SK-N-SH (cell line): Measurements from ENCODE around the gene ZC3H12A. TPM values are rescaled to one million over a fixed set of nuclear protein-coding genes. Genes with fewer than 3 reads are reported as not detected.
A peak's percentile ranks its signal among the peaks of the same experiment; 100 is the strongest.

Experiments used
- CHD2 ChIP-seq: fragments of 150-350 bp; IDR thresholded peaks from 2 replicates; pipeline ENCODE4 v1.6.1; 2018; ENCODE audit warnings: low read length; ENCODE audit not compliant: partially characterized antibody
- EZH2phosphoT487 ChIP-seq: fragments of 200-600 bp; sonication (generic); IDR thresholded peaks from 2 replicates; pipeline ENCODE4 v1.6.1; 2017; ENCODE audit warnings: low read depth, mixed run types, mild to moderate bottlenecking, antibody characterized with exemption, moderate library complexity, borderline replicate concordance
- FOXJ3 ChIP-seq: sonication (generic); formaldehyde crosslinking; IDR thresholded peaks from 2 replicates; pipeline ENCODE4 v1.5.1; 2020; ENCODE audit warnings: mild to moderate bottlenecking, missing genetic modification reagents
- GABPA ChIP-seq: IDR thresholded peaks from 2 replicates; pipeline ENCODE4 v1.4.0; 2012; ENCODE audit warnings: low read depth, mild to moderate bottlenecking
- GATA2 ChIP-seq: sonication (generic); formaldehyde crosslinking; IDR thresholded peaks from 2 replicates; pipeline ENCODE4 v1.5.0; 2020; ENCODE audit warnings: mild to moderate bottlenecking, missing genetic modification reagents
- MEF2A ChIP-seq: IDR thresholded peaks from 2 replicates; pipeline ENCODE4 v1.4.0; 2012; ENCODE audit warnings: low read depth, borderline replicate concordance
- NRF1 ChIP-seq: IDR thresholded peaks from 2 replicates; pipeline ENCODE4 v1.6.1; 2012; ENCODE audit warnings: low read depth, mild to moderate bottlenecking, low read length
- POLR2AphosphoS5 ChIP-seq: IDR thresholded peaks from 2 replicates; pipeline ENCODE4 v1.6.1; 2012; ENCODE audit warnings: low read depth, low read length
- RAD21 ChIP-seq: IDR thresholded peaks from 2 replicates; pipeline ENCODE4 v1.6.1; 2012; ENCODE audit warnings: mild to moderate bottlenecking, low read length
- RFX5 ChIP-seq: IDR thresholded peaks from 2 replicates; pipeline ENCODE4 v1.6.1; 2012; ENCODE audit warnings: mild to moderate bottlenecking, improper control_type of control experiment, low read length
- RXRA ChIP-seq: IDR thresholded peaks from 2 replicates; pipeline ENCODE4 v1.4.0; 2012; ENCODE audit warnings: low read depth, mild to moderate bottlenecking, borderline replicate concordance
- SIN3A ChIP-seq: IDR thresholded peaks from 2 replicates; pipeline ENCODE4 v1.6.1; 2012; ENCODE audit warnings: low read depth, mild to moderate bottlenecking, low read length, moderate library complexity, borderline replicate concordance
- SMC3 ChIP-seq: IDR thresholded peaks from 2 replicates; pipeline ENCODE4 v1.6.1; 2012; ENCODE audit warnings: low read depth, low read length, improper control_type of control experiment
- TAF1 ChIP-seq: IDR thresholded peaks from 2 replicates; pipeline ENCODE4 v1.6.1; 2012; ENCODE audit warnings: low read depth, mild to moderate bottlenecking, low read length, moderate library complexity, borderline replicate concordance
- TCF12 ChIP-seq: IDR thresholded peaks from 2 replicates; pipeline ENCODE4 v1.4.0; 2012
- polyA plus RNA-seq, 3 experiments: library from polyadenylated mRNA; depleted of rRNA; stranded (reverse); fragments of >200 nt; gene quantifications; 2 replicates each; pipeline ENCODE4 v1.2.3, GENCODE V29; 2012
- TF ChIP-seq, protein P1 (sequence below): fragments of 150-350 bp; IDR thresholded peaks from 2 replicates; pipeline ENCODE4 v1.6.1; 2017; ENCODE audit warnings: antibody characterized with exemption, low read length, low read depth, borderline replicate concordance
- TF ChIP-seq, protein P2 (sequence below): fragments of 150-350 bp; IDR thresholded peaks from 2 replicates; pipeline ENCODE4 v1.6.1; 2016; ENCODE audit warnings: mild to moderate bottlenecking, low read depth, low read length
- TF ChIP-seq, protein P3 (sequence below): IDR thresholded peaks from 2 replicates; pipeline ENCODE4 v1.4.0; 2012; ENCODE audit warnings: low read depth
- TF ChIP-seq, protein P4 (sequence below): IDR thresholded peaks from 2 replicates; pipeline ENCODE4; 2012

ZC3H12A gene
- polyA plus RNA-seq, 1 of the 3 experiments (the other 2 are of a cell fraction): 8.9 TPM

DNA sequence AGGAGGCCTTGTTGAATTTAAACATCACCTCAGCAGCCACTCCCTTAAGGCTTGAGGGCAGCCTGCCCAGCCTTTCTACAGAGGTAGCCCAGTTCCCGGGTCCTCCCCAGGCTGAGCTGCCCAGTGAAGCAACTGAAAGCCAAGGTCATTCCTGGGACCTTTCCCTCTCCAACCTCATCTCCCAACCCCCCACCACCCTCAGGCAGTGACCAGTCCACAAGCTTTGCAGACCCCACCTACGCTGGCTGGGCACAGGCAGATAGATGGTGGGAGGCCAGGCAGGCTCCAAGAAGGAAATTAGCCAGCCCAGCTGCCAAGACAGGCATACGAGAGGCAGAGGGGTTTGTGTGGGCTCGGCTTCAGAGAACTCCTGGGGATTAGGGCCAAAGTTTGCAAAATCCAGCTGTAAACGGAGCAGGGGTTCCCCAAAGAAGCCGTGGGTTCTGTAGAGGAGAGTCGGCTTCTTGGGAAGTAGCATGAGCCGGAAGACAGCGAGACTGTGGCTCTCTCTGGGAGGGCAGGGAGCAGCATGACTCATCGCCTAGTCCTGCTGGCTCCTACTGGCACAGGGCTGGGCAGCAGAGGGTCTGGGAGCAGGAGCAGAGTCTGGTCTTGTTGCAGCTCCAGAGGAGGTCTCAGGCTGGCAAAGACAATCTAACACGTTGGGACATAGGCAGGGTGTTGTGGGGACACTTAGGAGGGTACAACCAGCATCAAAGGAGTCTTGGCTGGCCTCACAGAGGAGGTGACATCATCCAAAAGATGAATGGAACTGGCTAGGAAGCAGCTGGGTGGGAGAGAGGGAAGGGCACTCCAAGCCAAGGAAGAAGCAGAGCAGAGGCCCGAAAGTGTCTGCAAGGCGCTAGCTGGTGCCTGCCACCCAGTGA, 2.8 kb upstream of the ZC3H12A start (continued):
- TF ChIP-seq MEF2A (no peak), CHD2 (no peak), TAF1 (no peak), RFX5 (no peak), NRF1 (no peak), FOXJ3 (CRISPR knock-in tag) (no peak), SIN3A (no peak; the same call in 1 of the 2 replicates), GATA2 (no peak), GABPA (no peak), TCF12 (peak; percentile 72), SMC3 (no peak), RAD21 (no peak), EZH2phosphoT487 (no peak), RXRA (peak; percentile 42; the same call in 1 of the 2 replicates), POLR2AphosphoS5 (0 out of 2 replicates have a peak, but pooled peaks have one; percentile 49)
- TF ChIP-seq, protein P1, sequence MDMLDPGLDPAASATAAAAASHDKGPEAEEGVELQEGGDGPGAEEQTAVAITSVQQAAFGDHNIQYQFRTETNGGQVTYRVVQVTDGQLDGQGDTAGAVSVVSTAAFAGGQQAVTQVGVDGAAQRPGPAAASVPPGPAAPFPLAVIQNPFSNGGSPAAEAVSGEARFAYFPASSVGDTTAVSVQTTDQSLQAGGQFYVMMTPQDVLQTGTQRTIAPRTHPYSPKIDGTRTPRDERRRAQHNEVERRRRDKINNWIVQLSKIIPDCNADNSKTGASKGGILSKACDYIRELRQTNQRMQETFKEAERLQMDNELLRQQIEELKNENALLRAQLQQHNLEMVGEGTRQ: no peak
- TF ChIP-seq, protein P2, sequence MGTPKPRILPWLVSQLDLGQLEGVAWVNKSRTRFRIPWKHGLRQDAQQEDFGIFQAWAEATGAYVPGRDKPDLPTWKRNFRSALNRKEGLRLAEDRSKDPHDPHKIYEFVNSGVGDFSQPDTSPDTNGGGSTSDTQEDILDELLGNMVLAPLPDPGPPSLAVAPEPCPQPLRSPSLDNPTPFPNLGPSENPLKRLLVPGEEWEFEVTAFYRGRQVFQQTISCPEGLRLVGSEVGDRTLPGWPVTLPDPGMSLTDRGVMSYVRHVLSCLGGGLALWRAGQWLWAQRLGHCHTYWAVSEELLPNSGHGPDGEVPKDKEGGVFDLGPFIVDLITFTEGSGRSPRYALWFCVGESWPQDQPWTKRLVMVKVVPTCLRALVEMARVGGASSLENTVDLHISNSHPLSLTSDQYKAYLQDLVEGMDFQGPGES: no peak
- TF ChIP-seq, protein P3, sequence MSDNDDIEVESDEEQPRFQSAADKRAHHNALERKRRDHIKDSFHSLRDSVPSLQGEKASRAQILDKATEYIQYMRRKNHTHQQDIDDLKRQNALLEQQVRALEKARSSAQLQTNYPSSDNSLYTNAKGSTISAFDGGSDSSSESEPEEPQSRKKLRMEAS: peak; percentile 72; the same call in 1 of the 2 replicates
- TF ChIP-seq, protein P4, sequence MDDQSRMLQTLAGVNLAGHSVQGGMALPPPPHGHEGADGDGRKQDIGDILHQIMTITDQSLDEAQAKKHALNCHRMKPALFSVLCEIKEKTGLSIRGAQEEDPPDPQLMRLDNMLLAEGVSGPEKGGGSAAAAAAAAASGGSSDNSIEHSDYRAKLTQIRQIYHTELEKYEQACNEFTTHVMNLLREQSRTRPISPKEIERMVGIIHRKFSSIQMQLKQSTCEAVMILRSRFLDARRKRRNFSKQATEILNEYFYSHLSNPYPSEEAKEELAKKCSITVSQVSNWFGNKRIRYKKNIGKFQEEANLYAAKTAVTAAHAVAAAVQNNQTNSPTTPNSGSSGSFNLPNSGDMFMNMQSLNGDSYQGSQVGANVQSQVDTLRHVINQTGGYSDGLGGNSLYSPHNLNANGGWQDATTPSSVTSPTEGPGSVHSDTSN: no peak; the same call in 1 of the 2 replicates
